Kidney (tissue), 14 donors: ENCODE measurements around the gene ECE2. TPM values are rescaled to one million over a fixed set of nuclear protein-coding genes. Genes with fewer than 3 reads are reported as not detected.

Source experiments
- DNase-seq, 5 donors: peaks; one replicate each; pipeline ENCODE4 v3.0.0-alpha.2; 2013 to 2020
- FAIRE-seq: peaks from 2 replicates; lab custom pipeline; 2012; peaks lifted over from hg19 to GRCh38; lab: Jason Lieb, UNC
- H3K27ac ChIP-seq, 2 donors: one replicate each; pipeline ENCODE4 v1.7.0; 2013; ENCODE audit warnings: low read depth in 2 of 2, low read length in 2 of 2, inconsistent platforms in 1 of 2
- H3K27me3 ChIP-seq: one replicate; pipeline ENCODE4 v1.7.1; 2013; ENCODE audit warnings: low read length, inconsistent platforms; ENCODE audit not compliant: control insufficient read depth, insufficient read depth
- H3K36me3 ChIP-seq, 3 donors: one replicate each; pipeline versions ENCODE4 v1.7.0 to v1.7.1; 2013; ENCODE audit warnings: low read length in 3 of 3, control low read depth in 1 of 3, inconsistent platforms in 1 of 3; ENCODE audit not compliant: insufficient read depth in 3 of 3, control insufficient read depth in 2 of 3
- H3K4me1 ChIP-seq, 3 donors: one replicate each; pipeline versions ENCODE4 v1.7.0 to v1.7.1; 2013; ENCODE audit warnings: low read length in 3 of 3, inconsistent platforms in 1 of 3, low read depth in 1 of 3; ENCODE audit not compliant: control insufficient read depth in 2 of 3, insufficient read depth in 2 of 3
- H3K4me3 ChIP-seq, 3 donors: one replicate each; pipeline versions ENCODE4 v1.7.0 to v1.8.1; 2013; ENCODE audit warnings: low read length in 3 of 3, control low read depth in 1 of 3, inconsistent platforms in 1 of 3
- H3K9ac ChIP-seq, 3 donors: one replicate each; pipeline versions ENCODE4 v1.7.0 to v1.7.1; 2013; ENCODE audit warnings: low read length in 3 of 3, control low read depth in 1 of 3, inconsistent platforms in 1 of 3
- H3K9me3 ChIP-seq, 3 donors: one replicate each; pipeline versions ENCODE4 v1.7.0 to v1.7.1; 2013; ENCODE audit warnings: low read length in 3 of 3, control low read depth in 1 of 3, inconsistent platforms in 1 of 3; ENCODE audit not compliant: control insufficient read depth in 2 of 3, insufficient read depth in 1 of 3
- CTCF ChIP-seq: IDR thresholded peaks from 3 replicates; pipeline ENCODE4 v1.5.1; 2012; ENCODE audit warnings: mild to moderate bottlenecking, moderate library complexity, borderline replicate concordance; ENCODE audit not compliant: insufficient read depth; ENCODE audit errors: extremely low read depth
- intact Hi-C: fragments of 100-400 bp; cut with DNase I; formaldehyde crosslinking; loops from one replicate; pipeline ENCODE4 v1.11.1; 2022
- polyA plus RNA-seq: library from polyadenylated mRNA; stranded (reverse); fragments of 350-450 nt; fragmentation: Illumina TruSeq; extraction: RNeasy Lipid Tissue Mini Kit (QIAGEN cat#74804); gene quantifications from one replicate; pipeline ENCODE4 v1.2.3, GENCODE V29; 2014; ENCODE audit warnings: low read depth, low replicate concordance; ENCODE audit not compliant: insufficient read depth
- total RNA-seq: library from RNA; stranded (reverse); fragmentation: NEBNext Ultra II Directional; extraction: Animal tissue kit (Norgen Biotek cat#: 25700); gene quantifications from one replicate; pipeline ENCODE4 v1.2.1, GENCODE V29; 2021
- donor health status: control.
- donor health status: control.
- donor health status: control.
- donor health status: control.
- donor health status: control.
- donor health status: DM: yes; HTN: yes; CAD: no.
- donor health status: Normal renal cell carcinoma (clear cell type).

Gene ECE2
- total and polyA plus RNA-seq, 2 donors from 2014 or later: not detected

- Histone ChIP-seq H3K27ac (no peak overlapping the region), H3K9ac (no peak overlapping the region), H3K36me3 (peaks cover 5 to 75% (median 69%) of the 10 kb centered on the region in 3 donors), H3K4me3 (no peak overlapping the region), H3K4me1 (peaks cover 0 to 13% (median 11%) of the 10 kb centered on the region in 3 donors), H3K27me3 (no peaks in the 10 kb centered on the region), H3K9me3 (no peaks in the 10 kb centered on the region)
- intact Hi-C loops: no loop called here
- FAIRE-seq (no peak), DNase-seq (peak in 1 of 5 donors; percentile 70)
- TF ChIP-seq CTCF: no peak
These were observed 47.1 kb downstream of the ECE2 start for GRCh38 chr3:184322731-184323487.

- Histone ChIP-seq H3K9me3 (no peaks in the 10 kb centered on the region), H3K9ac (no peak overlapping the region), H3K4me1 (peaks cover 0 to 13% (median 10%) of the 10 kb centered on the region in 3 donors), H3K36me3 (peaks cover 5 to 82% (median 75%) of the 10 kb centered on the region in 3 donors), H3K4me3 (no peak overlapping the region), H3K27me3 (no peaks in the 10 kb centered on the region), H3K27ac (no peak overlapping the region)
- FAIRE-seq: no peak
- intact Hi-C loops: no loop called here
- TF ChIP-seq CTCF: no peak
- DNase-seq: peak in 1 of 5 donors; percentile 39
These were observed 47.9 kb downstream of the ECE2 start for GRCh38 chr3:184323696-184324095.

GRCh38 chr3:184325269-184325668 lies 49.4 kb downstream of the ECE2 start:
- FAIRE-seq: no peak

More at GRCh38 chr3:184325269-184325668, 49.4 kb downstream of the ECE2 start:
- intact Hi-C loops: no loop called here
- Histone ChIP-seq H3K4me1 (peaks cover 0 to 1% (median 0%) of the 10 kb centered on the region in 3 donors), H3K27ac (no peak overlapping the region), H3K4me3 (no peak overlapping the region), H3K9me3 (no peaks in the 10 kb centered on the region), H3K36me3 (peaks cover 5 to 95% (median 81%) of the 10 kb centered on the region in 3 donors), H3K27me3 (no peaks in the 10 kb centered on the region), H3K9ac (no peak overlapping the region)
- DNase-seq: no peak
- TF ChIP-seq CTCF: no peak
